Muscle layer of colon (tissue), 2 donors: ENCODE data around the gene ARHGAP15.

Source experiments
- H3K27ac ChIP-seq: one replicate; pipeline ENCODE4 v1.7.0; 2013; ENCODE audit warnings: low read depth, mild to moderate bottlenecking, low read length, moderate library complexity
- H3K27me3 ChIP-seq, 2 donors: one replicate each; pipeline ENCODE4 v1.7.0; 2013; ENCODE audit warnings: low read length in 2 of 2, mild to moderate bottlenecking in 2 of 2; ENCODE audit not compliant: insufficient read depth in 2 of 2, control insufficient read depth in 1 of 2
- H3K36me3 ChIP-seq: one replicate; pipeline ENCODE4 v1.7.0; 2013; ENCODE audit warnings: mild to moderate bottlenecking, low read length; ENCODE audit not compliant: insufficient read depth
- H3K4me1 ChIP-seq: one replicate; pipeline ENCODE4 v1.7.0; 2013; ENCODE audit warnings: mild to moderate bottlenecking, low read length; ENCODE audit not compliant: insufficient read depth
- H3K4me3 ChIP-seq, 2 donors: one replicate each; pipeline ENCODE4 v1.7.0; 2013; ENCODE audit warnings: low read length in 2 of 2, low read depth in 1 of 2, mild to moderate bottlenecking in 1 of 2, moderate library complexity in 1 of 2
- H3K9ac ChIP-seq: one replicate; pipeline ENCODE4 v1.7.0; 2013; ENCODE audit warnings: low read length
- H3K9me3 ChIP-seq: one replicate; pipeline ENCODE4 v1.7.0; 2013; ENCODE audit warnings: mild to moderate bottlenecking, low read length
- donor health status: abdominal sarcoma.
- donor health status: Adenocarcinoma of cecum.

The ARHGAP15 gene

DNA sequence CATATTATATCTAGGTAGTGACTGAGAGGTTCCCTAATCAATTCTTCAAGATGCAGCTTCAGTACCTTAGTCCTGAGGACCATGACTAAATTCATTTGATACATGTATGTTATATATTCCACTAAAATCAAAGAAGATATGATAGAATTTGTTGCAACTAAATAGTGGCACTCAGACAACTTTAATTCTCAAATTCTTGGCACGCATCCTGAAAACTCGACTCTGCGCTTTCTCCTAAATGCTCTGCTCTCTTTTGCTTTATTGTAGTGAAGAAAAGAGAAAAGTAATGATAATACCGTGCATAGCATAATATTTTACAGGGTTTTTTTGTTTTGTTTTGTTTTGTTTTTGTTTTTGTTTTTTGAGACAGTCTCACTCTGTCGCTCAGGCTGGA, 475.3 kb downstream of the ARHGAP15 start:
- no peak overlapping the region for H3K4me3 ChIP-seq
- H3K9me3 ChIP-seq: no peaks in the 10 kb centered on the region
- no peak overlapping the region for H3K9ac ChIP-seq
- no peaks in the 10 kb centered on the region for H3K4me1 ChIP-seq
- no peaks in the 10 kb centered on the region for H3K27me3 ChIP-seq
- H3K27ac ChIP-seq: no peak overlapping the region
- H3K36me3 ChIP-seq: no peaks in the 10 kb centered on the region

DNA sequence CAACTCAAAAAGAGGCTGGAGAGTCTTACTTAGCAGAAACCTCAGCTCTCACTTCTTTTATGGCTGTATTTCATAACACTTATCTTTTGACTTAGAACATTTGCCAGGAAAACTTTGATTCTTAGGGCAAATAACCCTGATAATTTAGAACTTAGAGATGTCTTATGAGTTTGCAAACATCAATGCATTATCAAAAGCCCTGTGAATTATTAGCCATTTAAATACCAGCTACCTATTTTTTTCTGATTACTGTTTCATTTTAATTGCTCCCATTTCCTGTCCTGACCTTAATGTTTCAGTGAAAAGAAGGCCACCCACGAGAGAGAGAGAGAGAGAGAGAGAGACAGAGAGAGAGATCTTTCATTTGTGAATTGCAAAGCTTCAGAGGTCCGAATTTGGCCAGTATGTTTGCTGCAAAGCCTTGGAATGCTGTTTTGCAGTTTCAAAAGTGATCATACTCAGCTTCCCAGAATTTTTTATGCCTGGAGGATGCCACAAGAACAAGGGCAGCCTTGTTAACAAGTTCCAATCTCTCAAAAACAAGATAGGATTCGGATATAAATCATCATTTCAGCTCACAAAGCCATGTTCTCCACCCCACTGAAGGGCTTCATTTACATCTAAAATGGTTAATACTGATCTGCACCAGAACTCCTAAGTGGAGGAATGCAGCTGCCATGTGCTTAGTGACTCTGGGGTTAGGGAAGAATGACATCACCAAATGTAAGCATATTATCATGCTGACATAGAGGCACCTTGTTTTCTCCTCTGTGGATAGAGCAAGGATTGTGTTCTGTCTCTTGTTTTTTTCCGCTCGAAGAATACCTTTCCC, 478.2 kb downstream of the ARHGAP15 start:
- Histone ChIP-seq H3K27ac (no peak overlapping the region), H3K4me3 (no peak overlapping the region), H3K9ac (no peak overlapping the region)

DNA sequence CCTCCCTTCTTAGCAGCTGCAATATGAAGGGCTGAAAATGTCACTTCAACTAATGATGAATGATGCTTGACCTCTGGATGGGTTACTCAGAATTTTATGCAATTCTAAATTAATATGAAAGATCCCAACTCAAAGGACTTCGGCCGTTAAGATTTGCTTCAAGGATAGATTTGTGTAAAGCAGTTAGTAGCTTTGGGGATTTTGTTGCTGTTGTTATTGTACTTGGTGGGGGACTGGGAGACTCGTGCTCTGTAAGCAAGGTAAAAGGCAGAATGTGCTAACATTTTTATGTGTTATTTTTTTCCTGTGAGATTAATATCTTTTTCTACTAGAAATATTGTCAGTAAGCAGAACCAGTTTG, 478.8 kb downstream of the ARHGAP15 start:
- Histone ChIP-seq H3K4me1 (no peaks in the 10 kb centered on the region), H3K27me3 (no peaks in the 10 kb centered on the region), H3K27ac (no peak overlapping the region), H3K36me3 (no peaks in the 10 kb centered on the region), H3K9me3 (no peaks in the 10 kb centered on the region), H3K9ac (no peak overlapping the region), H3K4me3 (no peak overlapping the region)

More for the DNA sequence above, 478.2 kb downstream of the ARHGAP15 start:
- Histone ChIP-seq H3K9me3 (no peaks in the 10 kb centered on the region), H3K4me1 (no peaks in the 10 kb centered on the region), H3K27me3 (no peaks in the 10 kb centered on the region), H3K36me3 (no peaks in the 10 kb centered on the region)

DNA sequence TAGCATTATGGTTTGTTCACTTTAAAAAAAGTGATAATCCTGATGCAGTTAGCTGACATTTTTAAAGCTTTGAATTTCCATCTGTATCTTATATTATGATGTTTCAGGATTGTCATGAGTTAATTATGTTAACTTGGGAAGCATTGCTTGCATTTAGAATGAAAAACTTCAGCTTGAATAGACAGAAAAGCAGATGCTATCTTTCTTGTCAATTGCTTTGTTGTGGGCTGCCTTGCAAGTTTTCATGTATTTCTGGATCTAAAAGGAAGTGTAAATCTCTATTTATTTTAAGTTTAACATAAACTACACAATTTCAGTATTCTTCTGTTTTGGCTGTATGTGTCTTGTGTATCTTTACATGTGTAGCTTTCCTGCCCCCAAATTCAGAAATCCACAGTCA, 479.5 kb downstream of the ARHGAP15 start:
- Histone ChIP-seq H3K27ac (no peak overlapping the region), H3K4me3 (no peak overlapping the region)

DNA sequence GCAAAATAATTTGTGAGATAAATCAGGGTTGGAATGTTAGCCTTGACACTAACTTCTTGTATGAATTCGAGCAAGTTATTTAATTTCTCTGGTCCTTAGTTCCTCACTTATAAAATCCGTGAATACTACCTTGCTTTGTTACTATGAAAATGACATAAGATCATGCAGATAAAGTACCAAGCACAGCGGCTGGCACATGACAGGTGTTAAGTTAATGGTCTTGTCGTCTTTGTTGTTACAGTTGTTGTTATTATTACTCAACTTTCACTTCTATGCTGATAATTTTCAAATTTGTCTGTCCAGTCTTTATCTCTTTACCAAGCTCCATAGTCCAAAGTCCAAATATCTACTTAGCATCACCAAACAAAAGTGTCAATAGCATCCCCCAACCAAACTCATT, 482.1 kb downstream of the ARHGAP15 start:
- no peaks in the 10 kb centered on the region for H3K27me3 ChIP-seq
- H3K9ac ChIP-seq: no peak overlapping the region
- H3K9me3 ChIP-seq: no peaks in the 10 kb centered on the region
- no peaks in the 10 kb centered on the region for H3K4me1 ChIP-seq
- no peak overlapping the region for H3K27ac ChIP-seq
- no peak overlapping the region for H3K4me3 ChIP-seq
- no peaks in the 10 kb centered on the region for H3K36me3 ChIP-seq

More for the DNA sequence above, 479.5 kb downstream of the ARHGAP15 start:
- Histone ChIP-seq H3K27me3 (no peaks in the 10 kb centered on the region), H3K9me3 (no peaks in the 10 kb centered on the region), H3K9ac (no peak overlapping the region), H3K4me1 (no peaks in the 10 kb centered on the region), H3K36me3 (no peaks in the 10 kb centered on the region)

DNA sequence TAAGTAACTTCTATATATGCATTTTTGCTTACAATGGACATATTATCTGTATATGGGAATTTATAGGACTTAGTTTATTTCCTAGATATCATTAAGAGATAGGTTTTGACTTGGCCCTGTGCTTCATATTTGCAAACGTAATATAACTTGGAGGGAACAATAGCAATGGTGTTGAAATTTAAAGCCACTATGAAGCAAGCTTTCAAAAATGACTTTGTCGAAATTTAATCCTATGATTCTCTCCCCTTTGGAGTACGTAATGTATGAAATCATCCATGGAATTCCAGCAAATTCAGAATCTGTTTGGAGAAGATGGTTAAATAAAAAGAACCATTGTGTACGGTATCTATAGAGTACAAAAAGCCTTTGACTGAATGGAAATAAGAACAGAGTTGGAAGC, 486.3 kb downstream of the ARHGAP15 start:
- H3K4me1 ChIP-seq: no peaks in the 10 kb centered on the region
- H3K9me3 ChIP-seq: no peaks in the 10 kb centered on the region
- H3K4me3 ChIP-seq: no peak overlapping the region
- no peaks in the 10 kb centered on the region for H3K27me3 ChIP-seq
- H3K27ac ChIP-seq: no peak overlapping the region
- no peak overlapping the region for H3K9ac ChIP-seq
- H3K36me3 ChIP-seq: no peaks in the 10 kb centered on the region

DNA sequence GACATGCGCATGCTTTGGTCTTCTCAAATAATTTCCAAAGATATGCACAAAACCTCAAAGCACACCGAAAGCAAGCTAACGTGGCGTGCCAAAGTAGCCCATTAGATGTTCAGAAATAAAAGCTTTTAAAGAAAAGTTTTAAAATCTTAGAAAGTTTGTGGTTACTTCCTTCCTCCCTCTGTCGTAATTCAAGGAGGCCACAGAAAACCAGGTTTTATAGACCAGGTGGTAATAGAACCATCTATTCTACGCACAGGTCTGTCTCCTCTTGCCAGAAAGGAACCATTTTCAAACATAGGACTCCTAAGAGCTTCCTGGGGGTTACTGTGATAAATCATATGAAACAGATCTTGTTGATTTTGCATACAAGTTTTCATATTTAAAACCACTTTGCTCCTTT, 487.2 kb downstream of the ARHGAP15 start:
- Histone ChIP-seq H3K27ac (no peak overlapping the region), H3K36me3 (no peaks in the 10 kb centered on the region), H3K9me3 (no peaks in the 10 kb centered on the region), H3K9ac (no peak overlapping the region), H3K4me1 (no peaks in the 10 kb centered on the region), H3K27me3 (no peaks in the 10 kb centered on the region), H3K4me3 (no peak overlapping the region)

DNA sequence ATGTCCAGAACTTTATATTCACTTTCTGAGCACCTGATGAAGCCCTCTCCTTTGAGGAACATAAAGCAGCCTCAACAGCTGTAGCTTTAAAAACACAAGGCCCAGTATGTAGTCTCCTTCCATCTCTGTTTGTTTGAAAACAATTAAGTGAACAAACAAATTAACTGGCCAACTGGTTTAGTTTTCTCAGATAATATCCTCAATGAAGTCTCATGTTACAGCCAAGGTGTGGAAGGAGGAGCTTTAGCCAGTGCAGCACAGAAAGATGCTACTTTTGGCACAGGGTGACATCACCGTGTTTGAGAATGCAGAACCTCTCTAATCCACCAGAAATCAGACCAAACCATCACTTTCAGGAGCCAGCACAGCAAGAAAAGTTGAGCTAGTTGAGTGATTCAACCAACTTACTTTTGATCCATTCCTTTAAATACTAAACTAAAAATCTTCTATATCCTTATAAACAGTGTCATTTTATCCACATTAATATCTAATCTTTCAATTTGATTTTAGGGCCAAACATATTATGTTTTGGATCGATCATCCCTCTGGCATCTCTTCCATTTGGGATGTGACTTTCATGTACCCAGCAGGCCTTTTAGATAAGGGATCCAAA, 488.7 kb downstream of the ARHGAP15 start:
- no peaks in the 10 kb centered on the region for H3K36me3 ChIP-seq
- H3K9ac ChIP-seq: no peak overlapping the region
- H3K4me3 ChIP-seq: no peak overlapping the region
- no peaks in the 10 kb centered on the region for H3K27me3 ChIP-seq
- H3K27ac ChIP-seq: no peak overlapping the region
- H3K9me3 ChIP-seq: no peaks in the 10 kb centered on the region
- H3K4me1 ChIP-seq: no peaks in the 10 kb centered on the region

DNA sequence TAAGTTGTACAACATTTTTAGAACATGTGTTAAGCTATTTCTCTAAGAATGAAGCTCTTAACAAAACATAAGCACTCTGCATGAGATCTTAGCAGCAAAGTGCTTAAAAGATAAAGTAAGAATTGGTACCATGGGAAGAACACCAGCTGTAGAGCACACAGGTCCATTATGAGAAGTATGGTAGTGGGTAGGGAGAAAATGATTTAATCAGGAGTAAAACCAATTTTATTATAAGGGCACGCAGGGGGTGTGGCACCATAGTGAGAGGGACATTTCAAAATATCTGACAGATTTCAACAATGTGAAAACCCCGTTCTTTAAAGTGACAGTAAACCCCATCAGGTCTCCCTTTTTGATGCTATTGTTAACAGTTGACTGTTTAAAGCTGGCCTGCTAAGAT, 492.9 kb downstream of the ARHGAP15 start:
- no peak overlapping the region for H3K4me3 ChIP-seq
- H3K27me3 ChIP-seq: no peaks in the 10 kb centered on the region
- H3K9ac ChIP-seq: no peak overlapping the region
- H3K36me3 ChIP-seq: no peaks in the 10 kb centered on the region
- H3K4me1 ChIP-seq: no peaks in the 10 kb centered on the region
- no peak overlapping the region for H3K27ac ChIP-seq
- H3K9me3 ChIP-seq: no peaks in the 10 kb centered on the region

DNA sequence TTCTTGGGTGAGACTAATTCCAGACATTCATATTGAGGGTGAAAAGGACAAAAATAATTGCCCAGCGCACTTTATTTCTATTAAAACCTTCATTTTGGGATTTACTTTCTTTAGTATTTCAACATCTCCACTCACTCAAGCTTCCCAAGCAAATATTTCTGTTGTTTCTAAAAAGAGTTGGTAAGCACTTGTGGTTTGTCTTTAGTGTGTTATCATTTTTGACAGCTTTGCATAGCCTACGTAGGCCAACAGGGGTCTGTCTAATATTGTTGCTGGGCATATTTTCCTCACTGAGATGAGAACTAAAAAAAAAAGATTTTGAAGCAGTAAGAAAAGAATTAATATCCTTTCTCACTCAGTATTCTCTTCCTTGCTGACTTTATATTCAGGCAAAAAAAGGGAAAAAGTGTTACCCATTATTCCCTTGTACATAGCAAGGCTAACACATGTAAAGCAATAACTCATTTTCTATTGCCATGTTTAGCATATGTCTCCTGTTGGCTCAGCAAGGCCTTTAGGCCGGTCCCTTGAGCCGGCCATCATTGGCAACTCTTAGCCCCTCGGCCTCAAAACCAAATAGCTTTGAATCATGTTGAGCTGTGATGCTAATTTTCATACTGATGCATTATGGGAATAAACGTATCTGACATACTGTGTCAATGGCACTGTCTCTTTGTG, 494.2 kb downstream of the ARHGAP15 start:
- H3K36me3 ChIP-seq: no peaks in the 10 kb centered on the region
- no peak overlapping the region for H3K4me3 ChIP-seq
- no peak overlapping the region for H3K27ac ChIP-seq
- H3K9me3 ChIP-seq: no peaks in the 10 kb centered on the region
- H3K9ac ChIP-seq: no peak overlapping the region
- H3K4me1 ChIP-seq: no peaks in the 10 kb centered on the region
- no peaks in the 10 kb centered on the region for H3K27me3 ChIP-seq

DNA sequence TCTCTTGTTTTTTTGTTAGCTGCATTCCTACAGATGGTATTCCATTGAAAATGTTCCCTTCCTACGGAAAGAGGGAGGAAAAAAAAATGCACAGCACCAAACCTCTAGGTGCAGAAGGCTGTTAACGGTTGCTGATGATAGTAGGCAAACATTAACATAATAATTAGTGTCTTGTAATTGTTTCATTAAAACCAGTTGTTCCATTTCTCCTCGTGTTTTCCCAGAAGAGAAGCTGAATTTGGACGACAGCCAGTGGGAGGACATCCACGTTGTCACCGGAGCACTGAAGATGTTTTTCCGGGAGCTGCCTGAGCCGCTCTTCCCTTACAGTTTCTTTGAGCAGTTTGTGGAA, 494.7 kb downstream of the ARHGAP15 start:
- Histone ChIP-seq H3K9ac (no peak overlapping the region), H3K27ac (no peak overlapping the region), H3K27me3 (no peaks in the 10 kb centered on the region), H3K4me3 (no peak overlapping the region), H3K9me3 (no peaks in the 10 kb centered on the region), H3K4me1 (no peaks in the 10 kb centered on the region), H3K36me3 (no peaks in the 10 kb centered on the region)
